NT2/D1 (cell line): ENCODE data around the gene TM2D1.
A peak's percentile ranks its signal among the peaks of the same experiment; 100 is the strongest.

Experiments
- DNase-seq: peaks from one replicate; pipeline ENCODE4 v3.0.0-alpha.2; 2011; ENCODE audit warnings: low read depth, low spot score
- H3K27me3 ChIP-seq: 2 replicates; pipeline ENCODE4 v1.6.0; 2011; ENCODE audit warnings: mild to moderate bottlenecking; ENCODE audit not compliant: insufficient read length, insufficient read depth
- H3K36me3 ChIP-seq: 2 replicates; pipeline ENCODE4 v1.6.1; 2011; ENCODE audit warnings: mild to moderate bottlenecking, low read length, mixed read lengths; ENCODE audit not compliant: insufficient read depth, insufficient read length
- H3K4me1 ChIP-seq: 2 replicates; pipeline ENCODE4 v1.5.1; 2011; ENCODE audit not compliant: insufficient read depth, insufficient read length
- H3K4me3 ChIP-seq: 2 replicates; pipeline ENCODE4 v1.5.1; 2011; ENCODE audit warnings: low read depth; ENCODE audit not compliant: insufficient read length
- H3K9ac ChIP-seq: 2 replicates; pipeline ENCODE4 v1.6.0; 2011; ENCODE audit warnings: low read depth; ENCODE audit not compliant: insufficient read length
- H3K9me3 ChIP-seq: 2 replicates; pipeline ENCODE4 v1.5.1; 2011; ENCODE audit warnings: mild to moderate bottlenecking, low read length; ENCODE audit not compliant: insufficient read depth
- SUZ12 ChIP-seq: IDR thresholded peaks from 2 replicates; pipeline ENCODE4 v1.6.1; 2011; ENCODE audit not compliant: insufficient read length, insufficient read depth; ENCODE audit errors: extremely low read depth
- YY1 ChIP-seq: IDR thresholded peaks from 2 replicates; pipeline ENCODE4 v1.6.1; 2011; ENCODE audit not compliant: insufficient read length, insufficient read depth
- ZNF274 ChIP-seq: IDR thresholded peaks from 2 replicates; pipeline ENCODE4 v1.6.1; 2011; ENCODE audit warnings: mild to moderate bottlenecking, low read depth, low read length

The TM2D1 gene

DNA sequence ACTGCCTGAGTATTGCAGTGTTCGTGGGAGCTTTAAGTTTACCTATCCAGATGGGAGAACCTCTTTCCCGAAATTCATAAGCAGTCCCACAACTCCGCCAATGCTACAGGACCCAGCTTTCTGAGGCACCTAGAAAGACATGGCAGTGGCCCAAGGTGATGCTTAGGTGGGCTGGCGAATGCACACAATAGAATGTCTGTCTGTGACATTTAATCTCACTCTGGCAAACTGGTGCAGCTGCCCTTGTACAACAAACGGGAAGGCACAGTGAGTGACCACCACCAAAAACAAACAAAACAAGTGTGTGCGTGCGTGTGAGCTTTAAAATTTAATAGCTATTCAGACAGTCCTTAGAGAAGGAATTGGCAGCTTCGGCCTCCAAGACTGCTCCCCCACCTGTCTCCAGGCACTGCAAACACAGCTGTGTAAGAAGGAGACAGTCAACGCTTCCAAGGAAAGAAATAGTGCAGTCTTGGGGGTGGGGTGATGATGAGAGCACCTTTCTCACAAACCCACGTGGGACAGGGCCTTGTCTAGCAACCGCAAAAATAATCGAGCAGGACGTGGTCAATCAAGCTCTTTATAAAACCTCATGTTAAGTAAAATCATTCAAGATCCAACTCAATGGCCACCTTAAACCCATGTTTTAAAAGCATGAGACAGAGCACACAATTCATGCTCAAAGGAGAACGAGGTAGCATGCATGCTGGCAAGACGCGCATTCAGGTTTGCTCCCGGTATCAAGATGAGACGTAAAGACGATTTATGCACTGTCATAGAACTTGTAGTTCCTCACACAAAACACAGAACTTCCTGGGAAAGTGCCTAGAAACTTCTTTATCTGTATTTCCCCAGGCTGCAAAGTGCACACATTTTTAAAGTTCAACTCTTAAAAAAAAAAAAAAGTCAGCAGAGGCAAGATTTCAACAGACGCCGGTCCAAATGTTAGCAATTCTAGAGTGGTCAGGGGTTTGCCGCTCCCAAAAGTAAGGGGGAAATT, 84.1 kb downstream of the TM2D1 start:
- Histone ChIP-seq H3K27me3 (peaks cover 6% of the 10 kb centered on the region), H3K9ac (peak overlapping the region; percentile 53), H3K4me1 (no peaks in the 10 kb centered on the region), H3K4me3 (no peak overlapping the region), H3K9me3 (no peaks in the 10 kb centered on the region), H3K36me3 (no peaks in the 10 kb centered on the region)
- DNase-seq: no peak
- no peak for TF ChIP-seq SUZ12
- no peak for TF ChIP-seq YY1
- no peak for TF ChIP-seq ZNF274

DNA sequence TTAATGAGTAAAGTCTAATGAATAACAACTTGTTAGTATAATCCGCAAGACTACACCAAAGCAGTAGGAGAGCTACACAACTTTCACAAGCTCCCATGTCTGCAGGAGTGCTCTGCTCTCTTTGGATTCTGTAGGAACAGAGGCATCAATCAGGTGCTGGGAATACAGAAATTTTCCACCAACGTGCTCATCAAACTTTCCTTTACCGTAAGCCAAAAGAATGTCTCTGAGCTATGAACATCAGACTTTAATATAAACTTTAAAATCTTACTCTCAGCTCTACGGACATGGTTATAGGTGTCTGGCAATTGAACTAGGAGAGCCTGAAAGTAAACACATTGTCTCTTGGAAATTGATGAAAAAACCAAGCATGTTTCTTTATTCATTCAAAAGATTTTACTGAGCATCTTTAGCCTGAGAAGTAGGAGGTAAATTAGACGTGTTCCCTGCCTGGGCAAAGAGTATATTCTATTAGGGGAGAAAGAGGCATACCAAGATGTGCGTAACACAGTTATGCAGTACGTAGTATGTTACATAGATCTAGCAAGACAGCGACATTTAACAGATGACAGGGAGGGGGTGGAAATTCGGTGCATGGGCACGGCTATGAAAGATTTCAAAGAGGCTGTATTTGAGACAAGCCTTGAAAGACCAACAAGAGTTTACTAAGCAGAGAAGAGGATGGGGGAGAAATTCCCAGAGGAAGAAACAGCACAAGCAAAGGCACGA, 85.2 kb downstream of the TM2D1 start:
- Histone ChIP-seq H3K9me3 (no peaks in the 10 kb centered on the region), H3K36me3 (no peaks in the 10 kb centered on the region), H3K9ac (no peak overlapping the region), H3K4me3 (no peak overlapping the region), H3K4me1 (no peaks in the 10 kb centered on the region), H3K27me3 (peaks cover 6% of the 10 kb centered on the region)
- no peak for TF ChIP-seq YY1
- no peak for TF ChIP-seq ZNF274
- no peak for TF ChIP-seq SUZ12
- DNase-seq: no peak

DNA sequence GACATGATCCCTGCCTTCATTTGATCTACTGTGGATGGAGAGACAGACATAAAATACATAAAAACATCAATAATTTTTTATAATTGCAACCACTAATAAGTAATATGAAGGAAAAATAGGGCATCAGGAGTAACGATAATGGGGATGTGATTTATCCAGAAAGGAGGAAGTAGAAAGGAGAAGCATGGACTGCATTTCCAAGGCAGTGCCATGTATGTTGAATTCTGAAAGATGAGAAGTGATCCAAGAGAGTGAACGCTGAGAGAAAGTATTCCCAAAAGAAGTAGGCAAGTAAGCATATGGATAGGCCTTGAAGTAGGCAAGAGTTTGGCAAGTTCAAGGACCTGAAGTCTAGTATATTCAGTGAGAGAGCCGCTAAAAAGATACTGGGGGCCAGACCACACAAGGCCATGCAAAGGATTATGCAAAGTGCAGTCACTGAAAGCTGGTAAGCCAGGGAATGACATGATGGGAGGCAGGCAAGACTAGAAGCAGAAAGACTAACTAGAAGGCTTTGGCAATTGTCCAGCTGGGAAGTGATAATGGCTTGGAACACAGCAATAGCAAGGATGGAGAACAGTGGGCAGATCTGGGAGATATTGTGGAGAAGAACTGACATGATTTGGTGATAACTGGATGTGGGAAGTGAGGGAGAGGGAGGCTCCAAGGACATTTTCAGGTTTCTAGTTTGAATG, 85.9 kb downstream of the TM2D1 start:
- Histone ChIP-seq H3K4me1 (no peaks in the 10 kb centered on the region), H3K9ac (no peak overlapping the region), H3K9me3 (no peaks in the 10 kb centered on the region), H3K36me3 (no peaks in the 10 kb centered on the region), H3K27me3 (peaks cover 6% of the 10 kb centered on the region), H3K4me3 (no peak overlapping the region)
- no peak for DNase-seq
- no peak for TF ChIP-seq SUZ12
- no peak for TF ChIP-seq ZNF274
- TF ChIP-seq YY1: no peak

GRCh38 chr1:61638296-61638695, 86.6 kb downstream of the TM2D1 start:
- Histone ChIP-seq H3K27me3 (peaks cover 6% of the 10 kb centered on the region), H3K36me3 (no peaks in the 10 kb centered on the region), H3K4me1 (no peaks in the 10 kb centered on the region), H3K9me3 (no peaks in the 10 kb centered on the region), H3K4me3 (no peak overlapping the region), H3K9ac (no peak overlapping the region)
- no peak for DNase-seq
- TF ChIP-seq YY1 (no peak), ZNF274 (no peak), SUZ12 (no peak)

DNA sequence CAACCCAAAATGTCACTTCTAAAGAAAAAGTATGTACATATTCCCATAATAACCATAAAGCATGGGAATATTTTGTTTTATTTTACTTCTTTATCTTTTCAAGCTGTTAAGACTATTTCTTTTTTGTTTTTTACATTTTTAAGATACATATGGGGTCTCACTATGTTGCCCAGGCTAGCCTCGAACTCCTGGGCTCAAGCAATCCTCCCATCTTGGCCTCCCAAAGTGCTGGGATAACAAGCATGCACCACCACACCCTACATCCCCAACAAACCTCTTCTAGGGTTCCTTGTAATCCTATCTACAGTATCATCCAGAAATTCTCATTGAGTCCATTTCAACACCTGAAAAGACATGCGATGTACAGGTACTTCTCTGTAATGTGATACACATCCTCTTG, 87.5 kb downstream of the TM2D1 start:
- Histone ChIP-seq H3K4me3 (no peak overlapping the region), H3K4me1 (no peaks in the 10 kb centered on the region), H3K9ac (no peak overlapping the region), H3K36me3 (no peaks in the 10 kb centered on the region), H3K9me3 (no peaks in the 10 kb centered on the region), H3K27me3 (peaks cover 6% of the 10 kb centered on the region)
- DNase-seq: no peak
- no peak for TF ChIP-seq SUZ12
- no peak for TF ChIP-seq ZNF274
- TF ChIP-seq YY1: no peak

DNA sequence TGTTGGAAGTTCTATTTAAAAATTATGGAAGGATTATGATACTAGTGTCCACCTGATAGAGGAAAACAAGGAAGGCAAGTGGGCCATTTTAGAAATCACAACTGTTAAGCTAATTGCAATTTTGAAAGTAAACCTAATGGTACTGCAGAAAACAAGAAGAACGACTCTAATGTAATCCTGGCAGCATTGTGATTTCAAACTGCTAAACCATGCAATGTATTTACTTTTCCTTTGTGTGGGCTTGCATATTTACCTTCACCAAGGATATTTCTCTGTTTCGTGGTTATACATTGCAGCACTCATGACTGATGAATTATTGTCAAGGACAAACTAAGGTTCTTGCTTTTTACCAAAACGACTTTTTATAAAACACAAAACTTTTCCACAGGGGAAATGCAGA, 88.1 kb downstream of the TM2D1 start:
- Histone ChIP-seq H3K9me3 (no peaks in the 10 kb centered on the region), H3K36me3 (no peaks in the 10 kb centered on the region), H3K4me1 (no peaks in the 10 kb centered on the region), H3K4me3 (no peak overlapping the region), H3K9ac (no peak overlapping the region), H3K27me3 (peaks cover 6% of the 10 kb centered on the region)
- no peak for TF ChIP-seq ZNF274
- TF ChIP-seq SUZ12: no peak
- TF ChIP-seq YY1: no peak
- no peak for DNase-seq
